ENCODE results near the gene NUDT12.

DNA sequence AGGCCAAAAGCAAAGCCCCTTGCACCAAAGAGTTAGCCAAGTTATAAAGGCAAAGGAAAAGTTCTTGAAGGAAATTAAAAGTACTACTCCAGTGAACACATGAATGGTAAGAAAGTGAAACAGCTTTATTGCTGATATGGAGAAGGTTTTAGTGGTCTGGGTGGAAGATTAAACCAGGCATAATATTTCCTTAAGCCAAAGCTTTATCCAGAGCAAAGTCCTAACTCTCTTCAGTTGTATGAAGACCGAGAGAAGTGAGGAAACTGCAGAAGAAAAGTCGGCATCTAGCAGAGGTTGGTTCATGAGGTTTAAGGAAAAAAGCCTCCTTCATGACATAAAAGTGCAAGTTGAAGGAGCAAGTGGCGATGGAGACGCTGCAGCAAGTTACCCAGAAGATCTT lies 3.1 kb upstream of the NUDT12 start:
- TF ChIP-seq, protein P1, sequence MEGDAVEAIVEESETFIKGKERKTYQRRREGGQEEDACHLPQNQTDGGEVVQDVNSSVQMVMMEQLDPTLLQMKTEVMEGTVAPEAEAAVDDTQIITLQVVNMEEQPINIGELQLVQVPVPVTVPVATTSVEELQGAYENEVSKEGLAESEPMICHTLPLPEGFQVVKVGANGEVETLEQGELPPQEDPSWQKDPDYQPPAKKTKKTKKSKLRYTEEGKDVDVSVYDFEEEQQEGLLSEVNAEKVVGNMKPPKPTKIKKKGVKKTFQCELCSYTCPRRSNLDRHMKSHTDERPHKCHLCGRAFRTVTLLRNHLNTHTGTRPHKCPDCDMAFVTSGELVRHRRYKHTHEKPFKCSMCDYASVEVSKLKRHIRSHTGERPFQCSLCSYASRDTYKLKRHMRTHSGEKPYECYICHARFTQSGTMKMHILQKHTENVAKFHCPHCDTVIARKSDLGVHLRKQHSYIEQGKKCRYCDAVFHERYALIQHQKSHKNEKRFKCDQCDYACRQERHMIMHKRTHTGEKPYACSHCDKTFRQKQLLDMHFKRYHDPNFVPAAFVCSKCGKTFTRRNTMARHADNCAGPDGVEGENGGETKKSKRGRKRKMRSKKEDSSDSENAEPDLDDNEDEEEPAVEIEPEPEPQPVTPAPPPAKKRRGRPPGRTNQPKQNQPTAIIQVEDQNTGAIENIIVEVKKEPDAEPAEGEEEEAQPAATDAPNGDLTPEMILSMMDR (IDR thresholded peaks at IDR 0.05) = no peak
- TF ChIP-seq TCF7L2 (IDR thresholded peaks at IDR 0.05; ENCODE audit: low read depth, low read length) (no peak), POLR2AphosphoS5 (IDR thresholded peaks at IDR 0.05; ENCODE audit: low read depth, low read length) (no peak), SIN3A (IDR thresholded peaks at IDR 0.05; ENCODE audit: borderline replicate concordance, insufficient read depth, low read depth, low read length) (no peak)
- TF ChIP-seq, protein P2, sequence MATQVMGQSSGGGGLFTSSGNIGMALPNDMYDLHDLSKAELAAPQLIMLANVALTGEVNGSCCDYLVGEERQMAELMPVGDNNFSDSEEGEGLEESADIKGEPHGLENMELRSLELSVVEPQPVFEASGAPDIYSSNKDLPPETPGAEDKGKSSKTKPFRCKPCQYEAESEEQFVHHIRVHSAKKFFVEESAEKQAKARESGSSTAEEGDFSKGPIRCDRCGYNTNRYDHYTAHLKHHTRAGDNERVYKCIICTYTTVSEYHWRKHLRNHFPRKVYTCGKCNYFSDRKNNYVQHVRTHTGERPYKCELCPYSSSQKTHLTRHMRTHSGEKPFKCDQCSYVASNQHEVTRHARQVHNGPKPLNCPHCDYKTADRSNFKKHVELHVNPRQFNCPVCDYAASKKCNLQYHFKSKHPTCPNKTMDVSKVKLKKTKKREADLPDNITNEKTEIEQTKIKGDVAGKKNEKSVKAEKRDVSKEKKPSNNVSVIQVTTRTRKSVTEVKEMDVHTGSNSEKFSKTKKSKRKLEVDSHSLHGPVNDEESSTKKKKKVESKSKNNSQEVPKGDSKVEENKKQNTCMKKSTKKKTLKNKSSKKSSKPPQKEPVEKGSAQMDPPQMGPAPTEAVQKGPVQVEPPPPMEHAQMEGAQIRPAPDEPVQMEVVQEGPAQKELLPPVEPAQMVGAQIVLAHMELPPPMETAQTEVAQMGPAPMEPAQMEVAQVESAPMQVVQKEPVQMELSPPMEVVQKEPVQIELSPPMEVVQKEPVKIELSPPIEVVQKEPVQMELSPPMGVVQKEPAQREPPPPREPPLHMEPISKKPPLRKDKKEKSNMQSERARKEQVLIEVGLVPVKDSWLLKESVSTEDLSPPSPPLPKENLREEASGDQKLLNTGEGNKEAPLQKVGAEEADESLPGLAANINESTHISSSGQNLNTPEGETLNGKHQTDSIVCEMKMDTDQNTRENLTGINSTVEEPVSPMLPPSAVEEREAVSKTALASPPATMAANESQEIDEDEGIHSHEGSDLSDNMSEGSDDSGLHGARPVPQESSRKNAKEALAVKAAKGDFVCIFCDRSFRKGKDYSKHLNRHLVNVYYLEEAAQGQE (IDR thresholded peaks at IDR 0.05; ENCODE audit: insufficient read depth in 1 of 2, low read depth in 2 of 2, low read length in 1 of 2) = no peak
